Measurements from ENCODE around the gene SLC4A9. TPM values are rescaled to one million over a fixed set of nuclear protein-coding genes. Genes with fewer than 3 reads are reported as not detected.

The SLC4A9 gene
- total RNA-seq, 2 donors from 2014 or later, result 0.79 to 1.4 TPM

DNA sequence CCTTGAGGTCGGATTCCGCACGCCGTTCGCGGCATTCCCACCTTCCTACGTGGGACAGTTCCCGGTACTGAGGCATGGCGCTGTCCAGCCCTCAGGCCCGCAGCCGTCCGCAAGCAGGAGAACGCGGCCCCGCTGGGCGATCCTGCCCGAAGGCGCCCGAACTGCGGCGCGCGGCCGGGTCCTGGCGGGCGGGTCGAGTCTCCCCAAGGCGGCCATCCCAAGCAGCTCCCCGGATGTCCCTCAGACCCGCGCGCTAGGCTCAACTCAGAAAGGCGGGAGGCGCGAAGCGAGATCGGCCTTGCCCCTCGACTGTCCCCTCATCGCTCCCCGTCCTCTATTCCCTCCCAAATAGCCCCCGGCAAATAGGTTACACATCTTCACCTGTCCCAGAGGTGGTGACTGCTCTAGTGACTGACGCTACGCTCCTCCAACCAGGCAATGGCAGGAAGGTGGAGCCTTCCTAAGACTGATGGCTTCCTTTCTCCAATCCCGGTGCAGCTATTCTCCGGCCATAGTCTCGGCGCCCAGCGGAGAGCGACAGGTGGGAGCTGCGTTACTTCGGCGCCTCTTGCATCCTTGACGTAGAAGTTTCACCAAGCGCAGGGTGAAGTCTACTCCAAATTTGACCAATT lies 40.9 kb downstream of the SLC4A9 start:
- Histone ChIP-seq H3K27me3 (ENCODE audit: control insufficient read depth, insufficient read depth, low read length, poor library complexity, severe bottlenecking) (no peaks in the 10 kb centered on the region), H3K9me3 (ENCODE audit: control insufficient read depth, low read length) (no peaks in the 10 kb centered on the region), H3K4me1 (ENCODE audit: control insufficient read depth, insufficient read depth, low read length) (no peaks in the 10 kb centered on the region), H3K9ac (ENCODE audit: extremely low read depth, low read length, poor library complexity, severe bottlenecking) (peak overlapping the region; percentile 72), H3K4me3 (ENCODE audit: low read length) (peak overlapping the region; percentile 96), H3K27ac (ENCODE audit: low read depth, low read length) (peak overlapping the region; percentile 88), H3K36me3 (ENCODE audit: control insufficient read depth, insufficient read depth, low read length) (no peaks in the 10 kb centered on the region)
- Mint-ChIP-seq H3K9me3 (no peaks in the 10 kb centered on the region), H3K27me3 (ENCODE audit: insufficient read depth) (no peaks in the 10 kb centered on the region), H3K27ac (no peak overlapping the region), H3K4me1 (peaks cover 15% of the 10 kb centered on the region), H3K36me3 (ENCODE audit: low read depth) (peaks cover 3% of the 10 kb centered on the region), H3K4me3 (no peak overlapping the region)
- peak; percentile 98 for DNase-seq
- WGBS, 2 experiments (ENCODE audit: insufficient coverage in 1 of 2, insufficient read length in 1 of 2), result 0% methylated on average over 28 to 54 of the region's 54 CpGs
- TF ChIP-seq, protein P1, sequence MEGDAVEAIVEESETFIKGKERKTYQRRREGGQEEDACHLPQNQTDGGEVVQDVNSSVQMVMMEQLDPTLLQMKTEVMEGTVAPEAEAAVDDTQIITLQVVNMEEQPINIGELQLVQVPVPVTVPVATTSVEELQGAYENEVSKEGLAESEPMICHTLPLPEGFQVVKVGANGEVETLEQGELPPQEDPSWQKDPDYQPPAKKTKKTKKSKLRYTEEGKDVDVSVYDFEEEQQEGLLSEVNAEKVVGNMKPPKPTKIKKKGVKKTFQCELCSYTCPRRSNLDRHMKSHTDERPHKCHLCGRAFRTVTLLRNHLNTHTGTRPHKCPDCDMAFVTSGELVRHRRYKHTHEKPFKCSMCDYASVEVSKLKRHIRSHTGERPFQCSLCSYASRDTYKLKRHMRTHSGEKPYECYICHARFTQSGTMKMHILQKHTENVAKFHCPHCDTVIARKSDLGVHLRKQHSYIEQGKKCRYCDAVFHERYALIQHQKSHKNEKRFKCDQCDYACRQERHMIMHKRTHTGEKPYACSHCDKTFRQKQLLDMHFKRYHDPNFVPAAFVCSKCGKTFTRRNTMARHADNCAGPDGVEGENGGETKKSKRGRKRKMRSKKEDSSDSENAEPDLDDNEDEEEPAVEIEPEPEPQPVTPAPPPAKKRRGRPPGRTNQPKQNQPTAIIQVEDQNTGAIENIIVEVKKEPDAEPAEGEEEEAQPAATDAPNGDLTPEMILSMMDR (conservative IDR thresholded peaks at IDR 0.05), result no peak

DNA sequence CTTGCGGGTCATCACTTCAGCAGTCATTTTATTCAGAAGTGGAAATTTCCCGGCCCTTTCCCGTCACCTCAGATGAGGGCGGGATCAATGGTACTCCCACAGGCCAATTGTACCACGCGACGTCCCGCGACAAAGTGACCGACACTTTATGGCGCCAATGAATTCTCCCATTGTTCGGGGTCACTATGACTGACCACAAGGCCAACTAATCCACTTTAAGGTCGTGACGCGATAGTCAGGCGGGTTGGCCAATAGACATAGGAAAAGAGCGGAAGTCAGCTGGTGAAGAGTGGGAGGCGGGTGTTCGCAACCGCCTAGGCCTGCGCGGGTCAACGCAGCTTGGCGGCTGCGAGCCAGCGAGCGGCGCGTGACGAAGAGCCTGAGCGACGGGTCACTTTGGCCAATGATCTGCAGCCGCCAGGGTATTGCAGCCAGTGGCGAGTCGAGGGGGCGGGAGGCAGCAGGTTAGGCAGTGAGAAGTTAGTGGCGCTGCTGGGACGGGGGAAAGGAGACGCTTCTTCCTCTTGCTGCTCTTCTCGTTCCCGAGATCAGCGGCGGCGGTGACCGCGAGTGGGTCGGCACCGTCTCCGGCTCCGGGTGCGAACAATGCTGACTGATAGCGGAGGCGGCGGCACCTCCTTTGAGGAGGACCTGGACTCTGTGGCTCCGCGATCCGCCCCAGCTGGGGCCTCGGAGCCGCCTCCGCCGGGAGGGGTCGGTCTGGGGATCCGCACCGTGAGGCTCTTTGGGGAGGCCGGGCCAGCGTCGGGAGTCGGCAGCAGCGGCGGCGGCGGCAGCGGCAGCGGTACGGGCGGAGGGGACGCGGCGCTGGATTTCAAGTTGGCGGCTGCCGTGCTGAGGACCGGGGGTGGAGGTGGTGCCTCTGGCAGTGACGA lies 41.6 kb downstream of the SLC4A9 start, which contains the start of gene ANKHD1:
ANKHD1 (plus strand) TSS at position 472 of the 896 bp plus-strand sequence; CDS start at position 607, 135 bp downstream.
- peaks cover 15% of the 10 kb centered on the region for H3K4me1 Mint-ChIP-seq
- H3K9me3 ChIP-seq (ENCODE audit: control insufficient read depth, low read length), result no peaks in the 10 kb centered on the region

More for the DNA sequence above, 41.6 kb downstream of the SLC4A9 start, which contains the start of gene ANKHD1:
- Mint-ChIP-seq H3K9me3 (no peaks in the 10 kb centered on the region), H3K27ac (no peak within 1 kb of the TSS), H3K36me3 (ENCODE audit: low read depth) (peaks cover 7% of the 10 kb centered on the region), H3K4me3 (no peak within 1 kb of the TSS), H3K27me3 (ENCODE audit: insufficient read depth) (no peaks in the 10 kb centered on the region)
- H3K27ac ChIP-seq (ENCODE audit: low read depth, low read length), result peak within 1 kb of the TSS; percentile 94
- DNase-seq, result peak; percentile 99
- TF ChIP-seq, protein P1 (conservative IDR thresholded peaks at IDR 0.05), result no peak
- WGBS, 2 experiments (ENCODE audit: insufficient coverage in 1 of 2, insufficient read length in 1 of 2), result 0% methylated on average over 37 to 83 of the region's 83 CpGs
- peak within 1 kb of the TSS; percentile 96 for H3K4me3 ChIP-seq (ENCODE audit: low read length)
- no peaks in the 10 kb centered on the region for H3K4me1 ChIP-seq (ENCODE audit: control insufficient read depth, insufficient read depth, low read length)
- H3K9ac ChIP-seq (ENCODE audit: extremely low read depth, low read length, poor library complexity, severe bottlenecking), result peak within 1 kb of the TSS; percentile 89
- no peaks in the 10 kb centered on the region for H3K27me3 ChIP-seq (ENCODE audit: control insufficient read depth, insufficient read depth, low read length, poor library complexity, severe bottlenecking)
- H3K36me3 ChIP-seq (ENCODE audit: control insufficient read depth, insufficient read depth, low read length), result peaks cover 4% of the 10 kb centered on the region
